HG02588 (cell line): ENCODE data around the gene CRADD.
A peak's percentile ranks its signal among the peaks of the same experiment; 100 is the strongest.

Source experiments
- ATAC-seq: cut with Tn5 transposase; IDR thresholded peaks from one replicate; pipeline ENCODE4 v1.9.1; 2021; ENCODE audit warnings: mild to moderate bottlenecking, moderate library complexity; ENCODE audit not compliant: unreplicated experiment

CRADD gene

DNA sequence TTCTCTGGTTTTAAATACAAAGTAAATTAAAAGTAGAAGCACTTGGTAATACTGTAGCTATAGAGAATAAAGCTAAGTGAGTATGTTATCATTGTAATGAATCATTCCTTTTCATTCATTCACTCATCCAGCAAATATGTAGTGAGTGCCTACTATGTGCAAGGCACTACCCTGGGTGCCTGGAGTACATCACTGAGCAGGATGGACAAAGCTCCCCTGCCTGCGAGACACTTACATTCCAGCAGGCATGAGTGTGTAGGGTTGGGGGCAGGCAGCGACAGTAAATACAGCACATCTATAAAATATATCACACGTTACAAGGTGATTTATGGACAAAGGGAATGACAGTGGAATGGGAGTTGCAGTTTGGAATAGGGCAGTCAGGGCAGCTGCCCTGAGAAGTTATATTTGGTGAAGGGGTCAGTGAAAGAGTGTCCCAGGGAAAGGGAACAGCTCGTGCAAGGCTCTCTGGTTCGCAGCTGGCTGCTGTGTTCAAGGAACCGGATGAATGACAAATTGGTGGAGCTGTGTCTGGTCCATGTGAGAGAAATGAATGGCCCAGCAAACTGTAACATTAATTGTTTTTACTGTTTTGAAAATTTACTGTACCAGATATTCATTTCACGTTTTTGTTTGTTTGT, 159.6 kb downstream of the CRADD start:
- ATAC-seq, result no peak

DNA sequence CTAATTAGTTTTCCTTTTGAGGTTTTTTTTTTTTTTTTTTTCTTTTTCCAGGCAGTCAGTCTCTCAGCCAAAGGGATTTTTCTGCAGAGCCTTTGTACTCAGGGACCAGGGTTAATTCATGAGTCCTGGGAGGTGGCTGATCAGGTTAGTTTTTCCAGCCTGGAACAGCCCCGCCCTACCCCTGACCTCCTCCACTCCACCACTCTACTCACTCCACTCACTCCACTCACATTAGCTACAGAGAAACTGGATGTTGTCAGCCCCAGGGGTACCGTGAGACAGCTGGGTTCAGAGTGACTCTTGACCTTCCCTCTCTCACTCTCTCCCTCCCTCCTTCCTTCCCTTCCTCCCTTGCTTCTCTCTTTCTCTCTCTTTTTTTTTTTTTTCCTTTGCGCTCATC, 161.0 kb downstream of the CRADD start:
- ATAC-seq, result no peak

DNA sequence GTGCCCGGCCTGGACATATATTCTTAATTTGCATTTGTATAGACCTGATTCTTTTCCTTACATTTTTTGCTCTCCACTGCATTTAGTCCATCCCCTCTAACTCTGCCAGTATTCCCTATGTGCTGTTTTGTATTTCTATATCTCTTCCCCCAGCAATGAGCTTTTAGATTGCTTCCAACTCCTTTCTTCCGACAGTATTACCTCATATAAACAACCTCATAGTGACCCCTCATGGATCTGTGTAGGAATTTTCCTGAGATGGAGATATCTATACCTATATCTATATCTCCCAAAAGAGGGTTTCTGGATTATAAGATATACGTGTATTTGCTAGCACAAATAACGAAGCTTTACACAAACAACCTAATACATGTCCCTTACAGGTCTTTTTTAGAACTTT, 161.9 kb downstream of the CRADD start:
- ATAC-seq, result no peak

DNA sequence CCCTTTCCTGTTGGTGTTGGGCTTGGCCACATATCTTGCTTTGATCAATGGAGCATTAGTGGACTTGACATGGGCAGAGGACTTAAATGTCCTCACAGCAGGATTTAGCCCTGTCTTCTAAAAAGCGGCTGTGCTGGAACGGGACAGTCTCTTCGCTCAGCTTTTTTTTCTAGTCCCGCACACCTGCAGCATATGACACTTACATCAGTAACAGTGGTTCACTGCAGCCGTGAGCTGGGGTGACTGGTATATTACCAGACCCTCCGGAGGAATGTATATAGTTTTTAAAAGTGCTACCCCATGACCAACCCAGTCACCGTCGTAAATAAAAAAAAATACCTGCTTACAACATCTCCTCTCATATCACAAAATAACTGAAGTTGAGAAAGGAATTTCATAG, 164.5 kb downstream of the CRADD start:
- no peak for ATAC-seq

DNA sequence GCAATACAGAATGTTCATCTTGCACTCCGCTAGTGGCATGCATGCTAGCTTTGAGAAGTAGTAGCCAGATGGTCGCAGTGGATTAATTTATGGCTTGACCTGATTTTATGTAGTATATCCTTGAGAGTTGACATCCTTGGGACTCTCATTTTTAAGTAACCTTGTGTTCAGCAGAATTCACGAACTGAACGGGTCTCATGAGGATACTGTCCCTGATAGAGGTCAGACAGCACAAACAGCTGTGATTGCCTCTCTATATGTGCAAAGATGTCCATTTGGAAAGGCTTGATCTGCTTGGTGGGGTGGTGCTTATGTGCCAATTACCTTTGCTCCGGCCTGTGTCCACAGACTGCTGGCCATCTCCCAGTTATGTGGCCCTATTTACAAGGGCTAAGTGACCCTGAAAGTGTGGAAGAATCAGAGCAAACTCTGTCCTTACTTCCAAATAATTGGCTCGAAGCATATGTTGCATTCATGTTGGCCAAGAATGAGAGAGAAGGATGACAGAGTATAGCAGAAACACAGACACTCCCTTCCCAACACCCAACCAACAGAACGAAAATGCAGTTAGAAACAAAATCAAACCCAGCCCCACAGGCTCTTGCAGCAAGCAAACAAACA, 167.1 kb downstream of the CRADD start:
- ATAC-seq, result no peak

DNA sequence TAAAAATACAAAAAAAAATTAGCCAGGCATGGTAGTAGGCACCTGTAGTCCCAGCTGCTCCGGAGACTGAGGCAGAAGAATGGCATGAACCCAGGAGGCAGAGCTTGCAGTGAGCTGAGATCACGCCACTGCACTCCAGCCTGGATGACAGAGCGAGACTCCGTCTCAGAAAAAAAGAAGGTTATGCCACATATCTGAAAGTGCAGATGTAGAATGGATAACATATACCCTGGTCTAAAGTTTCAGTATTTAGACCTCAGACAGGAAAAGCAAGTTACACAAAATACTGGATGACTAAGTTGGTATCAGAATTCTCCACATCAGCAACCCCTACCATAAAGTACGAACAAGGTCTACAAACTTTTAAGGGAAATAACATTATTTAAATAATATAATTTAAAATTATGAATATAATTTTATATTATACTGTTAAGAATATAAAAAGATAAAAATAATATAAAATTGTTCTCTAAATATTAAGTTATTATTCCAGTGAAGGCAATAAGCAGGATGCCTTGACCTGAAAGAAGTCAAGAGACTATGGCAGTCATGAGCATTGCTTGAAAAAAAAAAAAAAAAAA, 169.9 kb downstream of the CRADD start:
- ATAC-seq, result no peak

DNA sequence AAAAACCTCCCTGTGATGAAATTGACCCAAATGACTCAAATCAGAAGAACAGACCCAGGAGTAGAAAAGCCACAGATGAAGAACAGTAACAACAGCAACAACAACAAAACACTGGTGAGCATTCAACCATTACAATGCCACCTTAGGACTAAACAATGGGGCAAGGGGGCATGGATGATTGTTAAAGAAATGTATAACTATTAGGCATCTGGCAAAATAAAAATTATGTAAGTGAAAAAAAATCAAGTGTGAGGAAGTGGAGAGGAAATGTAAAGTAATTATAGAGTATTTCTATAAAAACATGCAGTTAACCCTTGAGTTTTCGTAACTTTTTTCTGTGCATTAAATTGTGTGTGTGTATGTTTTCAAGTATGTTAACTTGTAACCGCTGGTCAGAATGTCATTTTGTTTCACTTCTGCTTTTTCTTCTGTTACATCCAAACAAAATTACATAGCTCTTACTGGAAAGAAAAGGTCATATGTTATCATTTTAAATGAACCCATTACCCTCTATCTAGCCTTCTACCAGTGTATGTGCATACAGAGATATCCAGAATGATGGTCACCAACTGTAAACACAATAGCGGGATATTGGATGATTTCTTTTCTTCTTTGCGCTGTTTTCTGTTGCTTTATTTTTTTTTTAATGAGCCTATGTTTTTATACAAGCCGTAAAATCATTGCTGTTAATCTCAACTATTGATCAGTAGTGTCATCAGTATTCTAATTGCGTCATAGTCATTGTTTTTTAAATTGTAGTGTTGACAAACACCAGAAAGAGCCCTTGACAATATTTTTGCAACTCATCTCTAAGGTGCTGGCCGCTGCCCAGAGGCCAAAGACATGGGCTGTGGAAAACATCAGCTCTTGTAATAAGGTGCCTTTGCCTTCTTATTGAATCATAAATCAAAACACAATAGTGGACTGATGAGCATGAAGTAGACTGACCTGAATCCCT, 170.6 kb downstream of the CRADD start:
- peak; percentile 84 for ATAC-seq

DNA sequence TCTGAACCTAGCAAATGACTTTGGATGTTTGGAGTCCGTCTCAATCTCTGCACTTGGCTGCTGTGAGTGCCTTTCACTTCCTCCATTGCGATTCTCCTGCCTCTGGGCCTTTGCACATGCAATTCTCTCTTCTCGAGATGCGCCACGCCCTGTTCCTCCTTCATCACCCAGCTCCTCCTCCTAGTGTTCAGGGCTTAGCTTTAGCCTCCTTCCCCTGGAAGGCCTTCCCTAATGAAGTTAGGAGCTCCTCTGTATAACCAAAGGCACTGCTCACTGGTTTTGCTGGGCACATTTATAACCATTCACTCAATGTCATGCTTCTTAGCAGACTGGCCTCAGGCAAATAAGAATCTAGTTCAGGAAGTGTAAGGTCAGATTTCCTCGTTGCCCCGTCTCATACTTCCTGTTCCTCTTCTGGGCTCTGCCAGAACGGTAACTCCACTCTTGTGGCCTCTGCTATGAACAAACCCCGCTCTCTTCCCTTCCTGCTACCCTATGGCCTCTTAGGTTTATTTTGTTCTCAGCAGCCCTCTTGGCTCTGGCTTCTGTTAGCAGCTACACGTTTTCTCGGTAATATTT, 171.4 kb downstream of the CRADD start:
- ATAC-seq, result no peak

DNA sequence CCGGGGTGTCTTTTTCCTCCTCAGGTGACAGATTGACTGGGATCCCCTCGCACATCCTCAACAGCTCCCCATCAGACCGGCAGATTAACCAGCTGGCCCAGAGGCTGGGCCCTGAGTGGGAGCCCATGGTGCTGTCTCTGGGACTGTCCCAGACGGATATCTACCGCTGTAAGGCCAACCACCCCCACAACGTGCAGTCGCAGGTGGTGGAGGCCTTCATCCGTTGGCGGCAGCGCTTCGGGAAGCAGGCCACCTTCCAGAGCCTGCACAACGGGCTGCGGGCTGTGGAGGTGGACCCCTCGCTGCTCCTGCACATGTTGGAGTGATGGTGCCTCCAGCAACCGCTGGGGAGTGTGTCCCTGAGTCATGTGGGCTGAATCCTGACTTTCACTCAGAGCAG, 172.8 kb downstream of the CRADD start:
- ATAC-seq, result no peak

DNA sequence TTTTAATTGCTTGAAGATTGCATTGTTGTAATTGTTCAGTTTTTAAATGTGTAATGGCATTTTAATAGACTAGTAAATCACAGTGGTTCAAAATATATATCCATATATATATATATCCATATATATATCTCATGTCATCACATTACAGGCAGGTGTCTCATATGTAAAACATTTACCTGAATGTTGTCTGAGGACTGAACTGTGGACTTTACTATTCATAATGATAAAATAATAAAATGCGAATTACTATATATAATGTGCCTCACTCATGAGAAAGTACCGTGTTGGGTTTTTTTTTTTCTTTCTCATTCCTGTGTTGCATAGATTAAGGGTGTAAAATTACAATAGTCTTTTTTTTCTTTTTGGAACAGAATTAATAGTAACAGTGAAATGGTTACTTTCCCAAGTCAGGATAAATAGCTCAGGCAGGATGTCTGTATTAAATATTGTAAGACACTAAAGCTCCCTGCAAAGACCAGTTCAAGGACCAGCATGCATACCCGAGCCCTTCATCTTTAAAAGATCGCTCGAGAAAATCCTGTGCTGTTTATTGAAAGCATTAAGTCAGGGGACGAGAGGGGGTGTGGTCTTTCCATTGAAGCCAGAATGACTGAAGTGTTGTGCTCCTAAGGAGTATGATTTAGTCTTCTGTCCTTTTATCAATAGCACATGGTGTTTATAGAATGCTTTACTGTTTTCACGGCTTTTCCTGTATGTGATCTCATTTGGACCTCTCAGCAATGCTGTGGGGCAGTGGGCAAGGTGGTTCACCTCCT, 173.5 kb downstream of the CRADD start:
- ATAC-seq, result no peak

DNA sequence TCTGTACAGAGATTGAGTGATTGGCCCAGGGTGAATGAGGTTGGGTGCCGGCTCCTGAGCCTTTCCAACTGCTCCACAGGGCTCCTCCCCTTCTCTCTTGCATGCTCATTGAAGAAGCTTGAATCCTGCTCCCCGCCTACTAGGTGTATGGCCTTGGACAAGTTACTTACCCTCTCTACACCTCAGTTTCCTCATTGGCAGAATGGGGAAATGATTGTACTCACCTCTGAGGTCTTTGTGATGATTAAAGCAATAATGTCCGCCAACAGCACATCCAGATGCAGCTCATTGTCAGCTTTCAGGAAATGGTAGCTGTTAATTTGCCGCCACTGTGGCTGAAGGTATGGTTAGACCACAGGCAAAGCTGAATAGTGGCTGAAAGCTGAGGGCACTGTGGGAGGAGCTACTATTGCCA, 174.1 kb downstream of the CRADD start:
- no peak for ATAC-seq

DNA sequence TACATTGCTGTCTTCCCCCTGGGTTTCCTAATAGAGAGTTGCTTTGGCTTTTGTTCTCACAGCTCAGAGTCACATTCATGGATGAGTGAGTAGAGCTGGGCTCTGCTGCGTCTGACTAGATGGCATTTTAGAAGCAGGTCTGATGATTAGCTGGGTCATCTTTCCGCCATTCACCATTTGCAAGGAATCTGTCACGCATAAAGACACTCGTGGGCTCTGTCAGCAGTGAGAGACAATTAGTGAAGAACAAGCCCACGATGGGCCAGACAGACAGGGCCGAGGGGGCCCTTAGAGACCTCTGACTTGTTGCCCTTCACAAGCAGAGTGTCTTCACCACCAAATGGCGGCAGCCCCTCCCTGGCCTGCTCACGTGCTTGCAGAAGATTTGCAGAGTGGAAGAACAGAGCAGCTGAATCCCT, 175.0 kb downstream of the CRADD start:
- ATAC-seq, result no peak

DNA sequence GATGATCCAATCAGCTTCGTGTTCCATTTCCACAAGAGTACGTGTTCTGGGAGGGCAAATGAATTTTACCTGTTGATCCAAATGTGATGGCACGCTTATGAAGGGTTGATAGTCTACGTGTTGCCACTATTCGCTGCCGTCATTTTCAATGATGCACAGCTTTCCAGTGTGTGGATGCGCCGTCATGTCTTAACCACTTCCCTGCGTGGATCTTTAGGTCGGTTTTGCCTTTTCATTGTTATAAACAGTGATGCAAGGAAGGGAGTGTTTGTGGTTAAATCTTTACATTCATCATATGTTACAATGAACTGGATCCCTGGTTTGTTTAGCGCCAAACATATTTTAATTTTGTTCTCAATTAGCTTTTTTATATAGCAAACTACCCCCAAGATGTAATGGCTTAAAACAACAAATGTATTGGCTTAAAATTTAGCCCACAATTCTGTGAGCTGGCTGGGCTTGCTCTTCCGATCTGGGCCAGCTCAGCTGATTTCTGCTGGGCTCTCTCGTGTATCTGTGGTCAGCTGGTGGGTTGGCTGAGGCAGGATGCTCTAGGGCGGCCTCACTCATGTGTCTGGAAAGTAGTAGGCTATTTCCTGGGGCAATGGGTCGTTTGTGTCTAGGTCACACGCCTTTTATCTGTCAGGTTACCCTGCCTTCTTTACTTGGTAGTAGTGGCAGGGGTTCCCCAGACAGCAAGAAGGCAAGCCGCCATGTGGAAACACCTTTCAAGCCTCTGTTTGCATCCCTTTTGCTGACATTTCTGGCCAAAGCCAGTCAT, 176.7 kb downstream of the CRADD start:
- no peak for ATAC-seq

DNA sequence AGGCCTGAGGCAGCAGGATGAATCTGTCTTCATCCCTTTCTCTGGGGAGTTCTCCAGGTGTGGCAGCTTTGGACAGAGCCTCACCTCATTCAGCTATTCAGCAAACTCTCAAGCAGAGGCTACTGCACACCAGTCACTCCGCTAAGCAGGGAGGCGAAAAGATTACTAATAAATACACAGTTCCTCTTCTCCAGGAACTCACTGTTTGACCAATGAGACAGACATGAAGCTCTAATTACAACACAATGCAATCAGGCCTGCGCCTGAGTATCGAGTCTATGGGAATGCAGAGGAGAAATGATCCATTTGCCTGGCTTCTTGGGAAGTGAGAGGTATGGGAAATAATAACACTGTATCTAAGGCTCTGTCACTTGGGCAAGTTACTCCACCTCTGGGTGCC, 178.1 kb downstream of the CRADD start:
- no peak for ATAC-seq

DNA sequence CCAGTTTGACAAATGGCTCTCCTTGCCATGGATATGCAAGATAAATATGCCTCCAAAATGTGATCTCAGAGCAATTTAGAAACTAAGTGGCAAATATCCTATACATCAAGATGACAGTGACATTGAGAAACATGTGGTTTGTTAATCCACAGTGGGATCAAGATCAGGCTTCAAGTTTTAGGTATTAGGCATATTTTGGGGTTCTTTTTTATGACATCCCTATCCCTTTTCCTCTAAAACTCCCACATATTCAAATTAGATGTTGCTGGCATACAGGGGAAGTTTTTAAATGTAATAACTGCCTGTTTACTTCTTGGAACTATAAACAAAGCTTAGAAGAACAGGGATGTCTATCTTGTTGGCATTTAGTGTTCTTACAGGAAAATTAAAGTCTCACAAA, 179.4 kb downstream of the CRADD start:
- ATAC-seq, result no peak

DNA sequence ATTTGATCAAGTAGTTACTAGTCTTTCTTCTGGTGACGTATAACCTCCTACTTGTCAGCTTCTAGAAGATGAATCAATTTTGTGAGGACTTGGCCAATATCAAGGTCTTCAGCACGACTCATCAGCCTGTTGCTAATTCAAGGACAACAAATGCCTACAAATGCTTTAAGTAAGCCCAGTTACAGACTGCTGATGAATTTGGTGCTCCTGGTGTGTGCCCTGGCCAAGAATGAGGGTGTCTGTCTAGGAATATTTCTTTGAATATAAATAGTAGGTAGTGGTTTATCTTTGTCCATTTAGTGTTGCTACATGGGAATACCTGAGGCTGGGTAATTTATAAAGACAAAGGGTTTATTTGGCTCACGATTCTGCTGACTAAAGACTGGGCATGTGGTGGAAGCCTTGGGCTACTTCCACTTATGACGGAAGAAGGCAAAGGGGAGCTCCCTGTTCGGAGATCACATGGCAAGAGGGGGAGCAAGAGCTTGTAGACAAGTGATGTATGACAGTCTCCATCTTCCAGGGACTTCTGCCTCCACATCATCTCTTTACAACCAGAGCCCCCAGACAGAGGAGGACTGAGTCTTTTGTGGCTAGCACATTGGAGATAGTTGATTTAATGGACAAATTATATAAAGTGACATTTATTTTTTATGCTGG, 180.2 kb downstream of the CRADD start:
- no peak for ATAC-seq

DNA sequence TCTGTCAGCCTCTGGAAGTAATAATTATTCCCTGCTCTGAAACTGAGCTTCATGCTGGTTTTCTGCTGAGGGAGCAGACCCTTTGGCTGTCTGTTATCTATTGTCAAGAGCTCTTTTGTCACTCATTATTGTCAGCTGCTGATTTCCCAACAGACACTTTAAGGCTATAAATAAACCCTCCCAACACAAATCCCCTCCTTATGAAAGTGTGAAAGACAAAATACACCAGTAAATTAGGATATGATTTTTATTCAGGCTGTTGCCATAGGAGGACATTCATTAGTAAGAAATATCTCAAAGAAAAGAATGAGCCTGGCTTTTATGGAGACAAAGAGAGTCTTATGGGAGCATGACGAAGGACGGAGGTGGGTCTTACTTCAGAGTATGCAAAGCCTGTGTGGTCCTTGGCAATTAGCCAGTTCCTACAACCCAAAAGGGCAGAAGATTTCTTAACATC, 180.8 kb downstream of the CRADD start:
- ATAC-seq, result no peak

DNA sequence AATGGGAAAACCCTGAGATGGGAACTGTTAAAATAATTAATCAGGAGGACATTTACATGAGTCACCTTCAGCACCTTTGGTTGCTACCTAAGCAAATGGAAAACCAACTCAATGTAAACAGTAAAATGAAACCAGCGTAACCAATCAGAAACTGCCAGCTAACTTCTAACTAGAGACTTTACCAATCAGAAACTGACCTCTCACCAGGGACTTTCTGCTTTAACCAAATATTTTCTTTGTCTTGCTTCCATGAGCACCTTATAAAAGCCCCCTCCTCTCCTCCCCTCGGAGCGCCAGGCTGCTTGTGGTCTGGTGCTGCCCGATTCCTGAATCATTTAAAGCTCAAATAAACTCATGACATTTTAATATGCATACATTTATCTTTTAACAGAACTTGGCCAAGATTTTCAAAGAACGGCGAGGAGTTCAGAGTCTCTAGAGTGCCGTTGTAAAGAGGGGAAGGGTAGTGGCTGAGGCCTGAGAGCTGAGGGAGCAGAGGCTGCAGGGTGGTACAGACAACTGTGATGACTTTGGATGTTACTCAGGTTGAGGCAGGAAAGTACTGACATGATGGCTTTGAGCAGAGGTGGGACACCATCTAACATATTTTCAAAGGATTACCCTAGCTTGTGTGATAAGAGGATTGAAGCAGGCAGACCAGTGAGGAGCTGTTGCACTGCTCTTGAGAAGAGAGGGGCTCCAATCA, 183.6 kb downstream of the CRADD start:
- no peak for ATAC-seq
